ENCODE data around the gene CEP44.
"Not testable (repeated sequence)": the region's sequence is repeated elsewhere in the genome, so short reads cannot be mapped to it uniquely, and the experiment has no call there.

Gene CEP44

GRCh38 chr4:174378951-174379350 is 95.2 kb downstream of the CEP44 start:
- no peak for TF ChIP-seq CTCF (IDR thresholded peaks at IDR 0.05; ENCODE audit: low read depth, low read length, missing control alignments)
- H3K4me3 ChIP-seq (ENCODE audit: low read depth, low read length), result no peak overlapping the region
- no peak for DNase-seq (ENCODE audit: low read depth)

GRCh38 chr4:174380206-174380605 is 96.5 kb downstream of the CEP44 start:
- not testable (repeated sequence) for DNase-seq (ENCODE audit: low read depth)

GRCh38 chr4:174380699-174381439 is 97.2 kb downstream of the CEP44 start:
- no peak for TF ChIP-seq CTCF (IDR thresholded peaks at IDR 0.05; ENCODE audit: low read depth, low read length, missing control alignments)
- no peak for DNase-seq (ENCODE audit: low read depth)
- no peak overlapping the region for H3K4me3 ChIP-seq (ENCODE audit: low read depth, low read length)

More at GRCh38 chr4:174380206-174380605, 96.5 kb downstream of the CEP44 start:
- H3K4me3 ChIP-seq (ENCODE audit: low read depth, low read length), result not testable (repeated sequence)

- DNase-seq (ENCODE audit: low read depth), result no peak
- no peak overlapping the region for H3K4me3 ChIP-seq (ENCODE audit: low read depth, low read length)
- no peak for TF ChIP-seq CTCF (IDR thresholded peaks at IDR 0.05; ENCODE audit: low read depth, low read length, missing control alignments)
These were observed 97.7 kb downstream of the CEP44 start for GRCh38 chr4:174381440-174381800.

Measured in GM12864 (cell line).